IMR-90 (cell line): Measurements from ENCODE around the gene GNAI3. TPM values are rescaled to one million over a fixed set of nuclear protein-coding genes. Genes with fewer than 3 reads are reported as not detected.

Experiments
- CEBPB ChIP-seq: IDR thresholded peaks from 2 replicates; pipeline ENCODE4 v1.6.1; 2012; ENCODE audit warnings: low read depth, low read length, improper control_type of control experiment
- FOS ChIP-seq: fragments of 150-350 bp; IDR thresholded peaks from 2 replicates; pipeline ENCODE4 v1.6.1; 2016; ENCODE audit warnings: low read depth, low read length
- NFE2L2 ChIP-seq: fragments of 150-350 bp; IDR thresholded peaks from 2 replicates; pipeline ENCODE4 v1.6.1; 2016; ENCODE audit warnings: low read depth, mild to moderate bottlenecking, low read length
- RAD21 ChIP-seq: IDR thresholded peaks from 2 replicates; pipeline ENCODE4 v1.6.1; 2012; ENCODE audit warnings: low read length, improper control_type of control experiment
- USF2 ChIP-seq: fragments of 150-350 bp; IDR thresholded peaks from 2 replicates; pipeline ENCODE4 v1.6.1; 2017; ENCODE audit warnings: mild to moderate bottlenecking, antibody characterized with exemption, low read length, low read depth
- polyA plus RNA-seq, 3 experiments: library from polyadenylated mRNA; depleted of rRNA; stranded (reverse); fragments of >200 nt; gene quantifications; 2 replicates each; pipeline ENCODE4 v1.2.3, GENCODE V29; 2012; ENCODE audit warnings: low replicate concordance in 1 of 3
- total RNA-seq: library from RNA; depleted of rRNA; stranded (reverse); fragments of >200 nt; gene quantifications from 2 replicates; pipeline ENCODE4 v1.2.3, GENCODE V29; 2012

The GNAI3 gene
- total and polyA plus RNA-seq, 2 of the 4 experiments (the other 2 are of a cell fraction): 5.9 to 14.9 TPM

- TF ChIP-seq NFE2L2 (no peak), RAD21 (peak; percentile 92), FOS (no peak), USF2 (no peak), CEBPB (no peak)
Measured at GRCh38 chr1:109532365-109533136, 15.9 kb upstream of the GNAI3 start (continued).
